Colonic mucosa (tissue), 4 donors: ENCODE data around the gene DDX39A. TPM values are rescaled to one million over a fixed set of nuclear protein-coding genes. Genes with fewer than 3 reads are reported as not detected.
"Not testable (repeated sequence)": the region's sequence is repeated elsewhere in the genome, so short reads cannot be mapped to it uniquely, and the experiment has no call there.

Experiments
- DNase-seq: peaks from one replicate; pipeline ENCODE4 v3.0.0-alpha.2; 2020
- H3K27ac ChIP-seq: fragments of 200-600 bp; one replicate; pipeline ENCODE4 v1.8.0; 2021
- H3K27me3 ChIP-seq: fragments of 200-600 bp; one replicate; pipeline ENCODE4 v1.8.0; 2021
- H3K36me3 ChIP-seq: fragments of 200-600 bp; one replicate; pipeline ENCODE4 v1.8.0; 2021
- H3K4me1 ChIP-seq: fragments of 200-600 bp; one replicate; pipeline ENCODE4 v1.8.0; 2021; ENCODE audit warnings: mild to moderate bottlenecking
- H3K4me3 ChIP-seq: fragments of 200-600 bp; one replicate; pipeline ENCODE4 v1.8.0; 2021
- H3K9ac ChIP-seq, 2 donors: one replicate each; pipeline ENCODE4 v1.7.0; 2013; ENCODE audit warnings: control low read depth in 2 of 2, low read depth in 2 of 2, low read length in 2 of 2
- H3K9me3 ChIP-seq: fragments of 200-600 bp; one replicate; pipeline ENCODE4 v1.8.0; 2021
- intact Hi-C: fragments of 100-400 bp; cut with DNase I; formaldehyde crosslinking; loops from one replicate; pipeline ENCODE4 v1.14.1; 2022
- total RNA-seq, 2 donors: library from RNA; stranded (reverse); fragmentation: NEBNext Ultra II Directional in 1 of 2; extraction: Animal tissue kit (Norgen Biotek cat#: 25700) in 1 of 2; gene quantifications; one replicate each; pipeline ENCODE4 v1.2.1, GENCODE V29; 2021
- TF ChIP-seq, protein P1 (sequence below): fragments of 200-600 bp; IDR thresholded peaks from one replicate; pipeline ENCODE4 v1.8.0; 2022; ENCODE audit warnings: antibody characterized with exemption, mild to moderate bottlenecking
- donor health status: healthy.
- donor health status: DM: no; HTN: no; CAD: no.
- donor health status: DM: no; HTN: no; CAD: no.

The DDX39A gene
- total RNA-seq, 2 donors from 2014 or later, result 55.2 to 160 TPM

DNA sequence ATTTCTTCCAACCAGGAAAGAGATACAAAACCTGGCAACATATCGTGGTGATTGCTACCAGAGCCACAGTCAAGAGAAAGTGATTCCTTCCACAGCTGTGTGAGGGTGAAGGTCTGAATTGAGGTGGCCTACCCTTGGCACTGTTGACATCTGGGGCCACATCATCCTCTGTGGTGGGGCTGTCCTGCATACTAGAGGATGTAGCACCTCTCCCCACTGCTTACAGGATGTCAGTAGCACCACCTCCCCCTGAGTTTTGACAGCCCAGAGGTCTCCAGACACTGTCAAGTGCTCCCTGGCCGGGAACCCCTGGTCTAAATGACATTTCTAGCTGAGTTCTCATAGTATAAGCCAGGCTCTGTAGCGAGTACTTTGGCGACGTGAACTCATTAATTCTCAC lies 40.6 kb upstream of the DDX39A start:
- no peaks in the 10 kb centered on the region for H3K36me3 ChIP-seq

DNA sequence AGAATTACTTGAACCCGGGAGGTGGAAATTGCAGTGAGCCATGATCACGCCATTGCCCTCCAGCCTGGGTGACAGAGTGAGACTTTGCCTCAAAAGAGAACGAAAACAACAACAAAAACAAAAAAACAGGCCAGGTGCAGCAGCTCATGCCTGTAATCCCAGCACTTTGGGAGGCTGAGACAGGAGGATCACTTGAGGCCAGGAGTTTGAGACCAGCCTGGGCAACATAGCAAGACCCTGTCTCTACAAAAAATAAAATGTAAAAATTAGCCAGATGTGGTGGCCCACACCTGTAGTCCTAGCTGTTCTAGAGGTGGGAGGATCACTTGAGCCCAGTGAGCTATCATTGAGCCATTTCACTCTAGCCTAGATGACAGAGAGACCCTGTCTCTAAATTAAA lies 33.2 kb upstream of the DDX39A start:
- H3K27ac ChIP-seq, intact Hi-C loops, H3K9me3 ChIP-seq, H3K36me3 ChIP-seq, H3K27me3 ChIP-seq, H3K9ac ChIP-seq, H3K4me1 ChIP-seq, H3K4me3 ChIP-seq, DNase-seq: not testable (repeated sequence)

More for the DNA sequence above, 40.6 kb upstream of the DDX39A start:
- H3K4me3 ChIP-seq, result no peak overlapping the region
- TF ChIP-seq, protein P1, sequence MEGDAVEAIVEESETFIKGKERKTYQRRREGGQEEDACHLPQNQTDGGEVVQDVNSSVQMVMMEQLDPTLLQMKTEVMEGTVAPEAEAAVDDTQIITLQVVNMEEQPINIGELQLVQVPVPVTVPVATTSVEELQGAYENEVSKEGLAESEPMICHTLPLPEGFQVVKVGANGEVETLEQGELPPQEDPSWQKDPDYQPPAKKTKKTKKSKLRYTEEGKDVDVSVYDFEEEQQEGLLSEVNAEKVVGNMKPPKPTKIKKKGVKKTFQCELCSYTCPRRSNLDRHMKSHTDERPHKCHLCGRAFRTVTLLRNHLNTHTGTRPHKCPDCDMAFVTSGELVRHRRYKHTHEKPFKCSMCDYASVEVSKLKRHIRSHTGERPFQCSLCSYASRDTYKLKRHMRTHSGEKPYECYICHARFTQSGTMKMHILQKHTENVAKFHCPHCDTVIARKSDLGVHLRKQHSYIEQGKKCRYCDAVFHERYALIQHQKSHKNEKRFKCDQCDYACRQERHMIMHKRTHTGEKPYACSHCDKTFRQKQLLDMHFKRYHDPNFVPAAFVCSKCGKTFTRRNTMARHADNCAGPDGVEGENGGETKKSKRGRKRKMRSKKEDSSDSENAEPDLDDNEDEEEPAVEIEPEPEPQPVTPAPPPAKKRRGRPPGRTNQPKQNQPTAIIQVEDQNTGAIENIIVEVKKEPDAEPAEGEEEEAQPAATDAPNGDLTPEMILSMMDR, result no peak
- H3K9me3 ChIP-seq, result no peaks in the 10 kb centered on the region
- intact Hi-C loops, result no loop called here
- H3K9ac ChIP-seq, result no peak overlapping the region
- H3K27ac ChIP-seq, result no peak overlapping the region
- H3K27me3 ChIP-seq, result no peaks in the 10 kb centered on the region
- no peak for DNase-seq
- H3K4me1 ChIP-seq, result no peaks in the 10 kb centered on the region

DNA sequence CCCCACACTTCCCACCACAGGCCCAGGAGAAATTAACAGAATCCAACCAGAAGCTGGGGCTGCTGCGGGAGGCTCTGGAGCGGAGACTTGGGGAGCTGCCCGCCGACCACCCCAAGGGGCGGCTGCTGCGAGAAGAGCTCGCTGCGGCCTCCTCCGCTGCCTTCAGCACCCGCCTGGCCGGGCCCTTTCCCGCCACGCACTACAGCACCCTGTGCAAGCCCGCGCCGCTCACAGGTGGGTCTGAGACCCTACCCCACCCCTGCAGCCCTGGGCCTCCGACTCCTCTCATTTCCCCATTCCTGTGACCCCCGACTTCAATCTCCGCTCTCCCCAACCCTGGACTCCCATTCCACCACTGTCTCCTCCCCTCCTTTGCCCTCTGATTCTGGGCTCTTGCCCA lies 31.7 kb upstream of the DDX39A start:
- DNase-seq, result no peak
- Histone ChIP-seq H3K9me3 (no peaks in the 10 kb centered on the region), H3K27me3 (no peaks in the 10 kb centered on the region), H3K4me3 (no peak overlapping the region), H3K4me1 (no peaks in the 10 kb centered on the region), H3K9ac (no peak overlapping the region), H3K36me3 (no peaks in the 10 kb centered on the region), H3K27ac (no peak overlapping the region)
- intact Hi-C loops, result no loop called here
- TF ChIP-seq, protein P1, result no peak

DNA sequence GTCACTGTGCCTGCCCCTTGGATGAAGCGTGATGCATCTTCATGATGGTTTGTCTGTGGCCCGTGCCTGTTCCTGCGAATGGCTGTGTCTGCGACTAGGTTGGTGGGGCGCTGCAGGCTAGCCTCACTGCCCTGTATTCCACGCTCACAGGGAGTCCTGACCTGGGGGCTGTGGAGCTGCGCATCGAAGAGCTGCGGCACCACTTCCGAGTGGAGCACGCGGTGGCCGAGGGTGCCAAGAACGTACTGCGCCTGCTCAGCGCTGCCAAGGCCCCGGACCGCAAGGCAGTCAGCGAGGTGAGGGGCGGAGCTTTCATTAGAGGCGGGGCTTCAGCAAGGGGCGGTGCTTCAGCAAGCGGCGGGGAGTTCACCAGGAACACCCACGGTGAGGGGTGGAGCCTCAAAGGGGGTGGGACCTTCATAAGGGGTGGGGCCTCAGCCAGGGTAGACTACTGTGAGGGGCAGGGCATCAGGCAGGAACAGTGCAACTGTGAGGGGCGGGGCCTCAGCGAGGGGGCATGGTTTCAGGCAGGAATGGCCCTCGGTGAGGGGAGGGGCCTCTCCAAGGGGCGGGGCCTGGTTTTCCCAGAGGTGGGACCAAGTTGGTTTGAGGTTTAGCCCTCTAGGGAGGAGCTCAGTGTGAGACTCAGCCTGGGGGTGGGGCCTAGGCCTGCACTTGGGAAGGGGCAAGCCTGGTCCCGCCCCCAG lies 31.2 kb upstream of the DDX39A start:
- H3K27ac ChIP-seq, result no peak overlapping the region
- TF ChIP-seq, protein P1, result no peak
- DNase-seq, result peak; percentile 39
- H3K27me3 ChIP-seq, result no peaks in the 10 kb centered on the region
- no peaks in the 10 kb centered on the region for H3K36me3 ChIP-seq
- no peak overlapping the region for H3K9ac ChIP-seq
- H3K4me1 ChIP-seq, result no peaks in the 10 kb centered on the region
- H3K4me3 ChIP-seq, result no peak overlapping the region
- H3K9me3 ChIP-seq, result no peaks in the 10 kb centered on the region
- intact Hi-C loops, result no loop called here

DNA sequence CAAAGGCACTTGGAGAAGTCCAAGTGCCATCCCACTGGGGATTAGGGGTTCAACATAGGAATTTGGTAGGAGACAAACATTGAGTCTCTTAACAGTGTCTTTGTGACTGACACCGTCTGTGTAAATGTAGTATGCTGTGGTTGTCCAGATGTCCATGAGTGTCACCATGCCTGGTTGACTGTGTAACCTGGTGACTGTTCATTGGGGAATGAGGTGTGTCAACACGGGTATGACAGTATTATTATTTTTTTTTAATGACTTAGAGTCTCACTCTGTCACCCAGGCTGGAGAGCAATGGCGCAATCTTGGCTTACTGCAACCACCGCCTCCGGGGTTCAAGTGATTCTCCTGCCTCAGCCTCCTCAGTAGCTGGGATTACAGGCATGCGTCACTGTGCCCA lies 30.2 kb upstream of the DDX39A start:
- Histone ChIP-seq H3K9me3 (no peaks in the 10 kb centered on the region), H3K9ac (no peak overlapping the region), H3K27ac (no peak overlapping the region), H3K4me3 (no peak overlapping the region), H3K36me3 (no peaks in the 10 kb centered on the region), H3K4me1 (no peaks in the 10 kb centered on the region), H3K27me3 (no peaks in the 10 kb centered on the region)
- intact Hi-C loops, result no loop called here
- TF ChIP-seq, protein P1, result no peak
- no peak for DNase-seq

DNA sequence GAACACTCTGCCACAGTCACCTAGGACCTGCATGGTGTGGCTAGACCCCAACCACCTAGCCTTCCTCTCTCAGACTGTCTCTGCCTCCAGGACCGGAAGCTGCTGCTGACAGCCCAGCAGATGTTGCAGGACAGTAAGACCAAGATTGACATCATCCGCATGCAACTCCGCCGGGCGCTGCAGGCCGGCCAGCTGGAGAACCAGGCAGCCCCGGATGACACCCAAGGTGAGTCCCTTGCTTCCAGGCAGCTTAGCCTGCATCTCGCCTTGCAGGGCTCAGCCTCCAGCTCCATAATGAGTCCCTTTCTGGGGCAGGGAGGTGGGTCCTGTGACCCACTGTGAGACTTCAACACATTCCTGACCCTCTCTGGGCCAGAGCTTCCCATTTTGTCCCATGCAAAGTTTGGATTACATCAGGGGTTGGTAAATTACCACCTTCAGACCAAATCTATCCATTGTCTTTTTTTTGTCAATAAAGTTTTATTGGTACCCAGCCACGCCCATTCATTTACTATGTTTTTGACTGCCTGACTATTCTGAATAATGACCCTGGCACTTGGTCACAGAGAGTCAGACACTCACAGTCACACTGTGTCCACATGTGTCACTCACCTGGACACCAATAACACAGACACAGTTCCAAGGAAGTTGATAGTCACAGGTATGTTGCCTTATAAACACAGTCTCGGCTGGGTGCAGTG lies 27.3 kb upstream of the DDX39A start:
- Histone ChIP-seq H3K4me3 (no peak overlapping the region), H3K9me3 (no peaks in the 10 kb centered on the region), H3K36me3 (peaks cover 5% of the 10 kb centered on the region), H3K9ac (no peak overlapping the region), H3K27ac (no peak overlapping the region), H3K4me1 (no peaks in the 10 kb centered on the region), H3K27me3 (no peaks in the 10 kb centered on the region)
- DNase-seq, result no peak
- TF ChIP-seq, protein P1, result no peak
- intact Hi-C loops, result no loop called here
